GM12878 (cell line): ENCODE results near the gene RBPJL. TPM values are rescaled to one million over a fixed set of nuclear protein-coding genes. Genes with fewer than 3 reads are reported as not detected.

ENCODE experiments used
- ATAC-seq: fragments of 200-7000 bp; cut with Tn5 transposase; 3 replicates; pipeline ENCODE4 v1.9.1; 2020; ENCODE audit warnings: mild to moderate bottlenecking, moderate library complexity
- BruUV-seq: library from RNA; stranded (reverse); fragments of 400-500 nt; replicated peaks from 2 replicates; lab custom pipeline; 2021; lab: Mats Ljungman, UMichigan
- CTCF ChIA-PET: fragments of 300-600 bp; sonication (Branson Sonifier 250); formaldehyde crosslinking; extraction: SDS; loops from one replicate; lab custom pipeline; 2021; ENCODE audit warnings: inconsistent platforms; lab: Yijun Ruan, JAX
- POLR2A ChIA-PET: fragments of 350-600 bp; formaldehyde crosslinking; extraction: SDS; loops from one replicate; lab custom pipeline; 2021; ENCODE audit warnings: inconsistent platforms; lab: Charles Lee
- RAD21 ChIA-PET: fragments of 300-600 bp; sonication (Branson Sonifier 250); formaldehyde crosslinking; loops from one replicate; lab custom pipeline; 2023; ENCODE audit warnings: antibody characterized with exemption; ENCODE audit not compliant: unreplicated experiment; lab: Charles Lee
- SMC1A ChIA-PET: fragments of 300-600 bp; sonication (Branson Sonifier 250); formaldehyde crosslinking; loops from one replicate; lab custom pipeline; 2023; ENCODE audit not compliant: unreplicated experiment, uncharacterized antibody; lab: Charles Lee
- DNase-seq: peaks from one replicate; pipeline ENCODE4 v3.0.0-alpha.2; 2011; ENCODE audit warnings: low read depth, low spot score
- FAIRE-seq: peaks from 3 replicates; lab custom pipeline; 2011; peaks lifted over from hg19 to GRCh38; lab: Jason Lieb, UNC
- H2AFZ ChIP-seq: 2 replicates; pipeline ENCODE4 v1.6.0; 2011; ENCODE audit warnings: low read depth, low read length, control low read depth; ENCODE audit not compliant: control insufficient read depth
- H3K27ac ChIP-seq: 2 replicates; pipeline ENCODE4 v1.5.1; 2011; ENCODE audit warnings: control low read depth; ENCODE audit not compliant: control insufficient read depth, insufficient read depth
- H3K27me3 ChIP-seq, 2 experiments: replicated peaks in 1 of 2; 2 replicates each; pipeline versions ENCODE4 v1.6.0 to v1.6.1; 2011; ENCODE audit warnings: low read length in 1 of 2; ENCODE audit not compliant: control insufficient read depth in 2 of 2, insufficient read depth in 2 of 2
- H3K36me3 ChIP-seq, 2 experiments: 2 replicates each; pipeline ENCODE4 v1.5.1; 2011; ENCODE audit warnings: low read length in 1 of 2; ENCODE audit not compliant: control insufficient read depth in 2 of 2, insufficient read depth in 2 of 2
- H3K4me1 ChIP-seq: 2 replicates; pipeline ENCODE4 v1.6.1; 2011; ENCODE audit warnings: mild to moderate bottlenecking, low read length, moderate library complexity, mixed read lengths; ENCODE audit not compliant: control insufficient read depth, insufficient read depth
- H3K4me2 ChIP-seq: 2 replicates; pipeline ENCODE4 v1.6.0; 2011; ENCODE audit warnings: control low read depth; ENCODE audit not compliant: control insufficient read depth, insufficient read depth
- H3K4me3 ChIP-seq: fragments of 200-600 bp; sonication (generic); 2 replicates; pipeline ENCODE4 v1.5.1; 2016
- H3K79me2 ChIP-seq: 2 replicates; pipeline ENCODE4 v1.6.0; 2011; ENCODE audit warnings: low read length; ENCODE audit not compliant: control insufficient read depth, insufficient read depth
- H3K9ac ChIP-seq: 2 replicates; pipeline ENCODE4 v1.8.0; 2011; ENCODE audit warnings: low read length, control low read depth, mixed read lengths; ENCODE audit not compliant: control insufficient read depth, insufficient read depth
- H3K9me3 ChIP-seq: replicated peaks from 3 replicates; pipeline ENCODE4 v1.5.1; 2011; ENCODE audit warnings: mild to moderate bottlenecking, low read length; ENCODE audit not compliant: control insufficient read depth, insufficient read depth
- H4K20me1 ChIP-seq: 2 replicates; pipeline ENCODE4 v1.6.0; 2011; ENCODE audit not compliant: control insufficient read depth, insufficient read depth
- BCL3 ChIP-seq: IDR thresholded peaks from 2 replicates; pipeline ENCODE4 v1.6.1; 2011; ENCODE audit warnings: borderline replicate concordance, low read depth, mild to moderate bottlenecking, moderate library complexity, low read length; ENCODE audit not compliant: insufficient read depth, poor library complexity, severe bottlenecking
- BHLHE40 ChIP-seq, 2 experiments: fragments of 450-650 bp in 1 of 2; IDR thresholded peaks; 2 replicates each; pipeline ENCODE4 v1.6.1; 2011 to 2017; ENCODE audit warnings: low read depth in 2 of 2, borderline replicate concordance in 1 of 2, improper control_type of control experiment in 1 of 2, low read length in 1 of 2, mild to moderate bottlenecking in 1 of 2
- CEBPB ChIP-seq, 2 experiments: fragments of 150-350 bp in 1 of 2; IDR thresholded peaks; 2 replicates each; pipeline ENCODE4 v1.6.1; 2012 to 2014; ENCODE audit warnings: low read depth in 2 of 2, low read length in 2 of 2, borderline replicate concordance in 1 of 2, inconsistent platforms in 1 of 2
- CTCF ChIP-seq, 3 experiments: IDR thresholded peaks in 2 of 3; conservative IDR thresholded peaks in 1 of 3; 2 replicates each; pipeline ENCODE4 v1.5.1; 2011; ENCODE audit warnings: low read depth in 3 of 3, low read length in 3 of 3, mild to moderate bottlenecking in 3 of 3, control low read depth in 2 of 3, moderate library complexity in 2 of 3, inconsistent platforms in 1 of 3, mixed read lengths in 1 of 3; ENCODE audit not compliant: control insufficient read depth in 2 of 3, insufficient read depth in 1 of 3; ENCODE audit errors: extremely low read depth in 1 of 3
- E2F4 ChIP-seq: IDR thresholded peaks from 2 replicates; pipeline ENCODE4 v1.6.1; 2012; ENCODE audit warnings: low read depth, low read length, improper control_type of control experiment
- EGR1 ChIP-seq, 2 experiments: IDR thresholded peaks; 1 replicate in 1 of 2; 2 replicates in 1 of 2; pipeline ENCODE4 v1.6.1; 2011 to 2012; ENCODE audit warnings: low read depth in 2 of 2, low read length in 2 of 2, borderline replicate concordance in 1 of 2, mild to moderate bottlenecking in 1 of 2, moderate library complexity in 1 of 2
- ESRRA ChIP-seq: IDR thresholded peaks from 2 replicates; pipeline ENCODE4 v1.6.1; 2012; ENCODE audit warnings: mild to moderate bottlenecking, low read length, improper control_type of control experiment
- EZH2 ChIP-seq: IDR thresholded peaks from 2 replicates; pipeline ENCODE4 v1.6.1; 2012; ENCODE audit warnings: low read depth, mild to moderate bottlenecking, control low read depth, inconsistent platforms, low read length, borderline replicate concordance; ENCODE audit not compliant: control insufficient read depth
- KLF5 ChIP-seq: fragments of 450-650 bp; IDR thresholded peaks from 2 replicates; pipeline ENCODE4 v1.6.1; 2014; ENCODE audit warnings: mild to moderate bottlenecking; ENCODE audit not compliant: partially characterized antibody
- MYC ChIP-seq: IDR thresholded peaks from 2 replicates; pipeline ENCODE4 v1.6.1; 2011; ENCODE audit warnings: mild to moderate bottlenecking, low read length, moderate library complexity, inconsistent platforms; ENCODE audit not compliant: insufficient read depth, insufficient replicate concordance, insufficient read length, severe bottlenecking
- NFXL1 ChIP-seq: fragments of 450-650 bp; IDR thresholded peaks from 2 replicates; pipeline ENCODE4 v1.6.1; 2017; ENCODE audit warnings: antibody characterized with exemption, mild to moderate bottlenecking, borderline replicate concordance
- NR2C1 ChIP-seq: fragments of 450-650 bp; IDR thresholded peaks from 2 replicates; pipeline ENCODE4 v1.6.1; 2017; ENCODE audit warnings: antibody characterized with exemption, mild to moderate bottlenecking, moderate library complexity
- PAX5 ChIP-seq: IDR thresholded peaks from 2 replicates; pipeline ENCODE4 v1.6.1; 2011; ENCODE audit warnings: low read depth, low read length, borderline replicate concordance
- RAD21 ChIP-seq: IDR thresholded peaks from 2 replicates; pipeline ENCODE4 v1.6.1; 2011; ENCODE audit warnings: mild to moderate bottlenecking, low read depth, low read length, moderate library complexity; ENCODE audit not compliant: insufficient read depth
- SMC3 ChIP-seq: IDR thresholded peaks from 2 replicates; pipeline ENCODE4 v1.6.1; 2011; ENCODE audit warnings: low read length, improper control_type of control experiment, borderline replicate concordance
- SRF ChIP-seq, 2 experiments: IDR thresholded peaks; 2 replicates each; pipeline ENCODE4 v1.6.1; 2011; ENCODE audit warnings: low read depth in 2 of 2, low read length in 2 of 2, mild to moderate bottlenecking in 1 of 2, moderate library complexity in 1 of 2
- STAT1 ChIP-seq: fragments of 450-650 bp; conservative IDR thresholded peaks from 2 replicates; pipeline ENCODE4 v1.6.1; 2014; ENCODE audit warnings: antibody characterized with exemption, mild to moderate bottlenecking
- ZNF274 ChIP-seq: IDR thresholded peaks from one replicate; pipeline ENCODE4 v1.8.0; 2011; ENCODE audit not compliant: insufficient read length, insufficient read depth
- WGBS: methylation state at CpG from one replicate; pipeline ENCODE4 v1.1.6; 2016; ENCODE audit warnings: low lambda C conversion rate; ENCODE audit not compliant: insufficient replicate concordance, insufficient coverage; ENCODE audit errors: missing lambda C conversion rate; 5-methylcytosine and 5-hydroxymethylcytosine counted together
- in situ Hi-C: fragments of 300-500 bp; cut with MboI; formaldehyde crosslinking; loops from 9 replicates; pipeline ENCODE4 v1.14.3; 2018; ENCODE audit warnings: mixed read lengths
- intact Hi-C: fragments of 100-400 bp; cut with micrococcal nuclease; formaldehyde crosslinking; loops from one replicate; pipeline ENCODE4 v1.14.2; 2022; ENCODE audit not compliant: unreplicated experiment
- polyA plus RNA-seq, 11 experiments: library from polyadenylated mRNA; depleted of rRNA in 4 of 11; unstranded in 6 of 11; stranded (reverse) in 5 of 11; fragments of >200 nt; fragmentation: Nextera tagmentation in 4 of 11; fragmentation: Illumina TruSeq in 1 of 11; extraction: Ambion mirVana in 4 of 11; extraction: Trizol in 1 of 11; gene quantifications; 1 replicate in 1 of 11; 2 replicates in 10 of 11; pipeline versions ENCODE4 v1.2.1 to v1.2.3, GENCODE V29; 2011 to 2016; ENCODE audit warnings: inconsistent platforms in 2 of 11, missing spikeins in 2 of 11, low read depth in 1 of 11
- total RNA-seq, 4 experiments: library from RNA; depleted of rRNA in 3 of 4; stranded (reverse); fragments of >200 nt in 3 of 4; fragmentation: Illumina TruSeq in 1 of 4; extraction: Trizol in 1 of 4; gene quantifications; 2 replicates each; pipeline versions ENCODE4 v1.2.1 to v1.2.3, GENCODE V29; 2013 to 2021

RBPJL gene
- total and polyA plus RNA-seq, 10 of the 15 experiments (the other 5 are each of a cell fraction or from before 2014, with no cell fraction given): 0.18 TPM; not detected in 9

- no peak overlapping the region for H3K27ac ChIP-seq
- no peaks in the 10 kb centered on the region for H4K20me1 ChIP-seq
- peaks cover 6 to 8% of the 10 kb centered on the region in 2 experiments; a peak in 3 of 4 replicates for H3K27me3 ChIP-seq
- POLR2A ChIA-PET: no interaction called here
- CTCF ChIA-PET: interaction anchor here (0.6 to 11.2 kb wide), 14 partner anchors 10 to 316 kb away, joined by 3 to 121 read pairs (median 4); partner anchors contain the start of gene SYS1
- DNase-seq: no peak
- intact Hi-C loops (no loop called here), in situ Hi-C loops (no loop called here)
- no peak overlapping the region for H3K4me2 ChIP-seq
- no peaks in the 10 kb centered on the region for H3K9me3 ChIP-seq
- H3K36me3 ChIP-seq: no peaks in the 10 kb centered on the region
- SMC1A ChIA-PET: interaction anchor here (0.9 to 1.2 kb wide), 3 partner anchors 10 to 125 kb away, joined by 3 to 4 read pairs (median 3); no protein-coding TSS in a partner anchor
- ATAC-seq: peak; percentile 93
- no peaks in the 10 kb centered on the region for H3K4me1 ChIP-seq
- H3K79me2 ChIP-seq: no peaks in the 10 kb centered on the region
- no peak overlapping the region for H2AFZ ChIP-seq
- RAD21 ChIA-PET: interaction anchor here (0.8 to 1.0 kb wide), 2 partner anchors 125 to 172 kb away, joined by 3 to 5 read pairs; no protein-coding TSS in a partner anchor
- WGBS: 21% methylated on average over 42 of the region's 45 CpGs
- BruUV-seq: no TSS peak
- no peak overlapping the region for H3K9ac ChIP-seq
- FAIRE-seq: peak; percentile 35
- no peak overlapping the region for H3K4me3 ChIP-seq
- TF ChIP-seq PAX5 (no peak), BCL3 (no peak), ZNF274 (no peak), NR2C1 (no peak), E2F4 (no peak), CTCF (IDR thresholded peaks at IDR 0.05 in 2 of 3, conservative IDR thresholded peaks at IDR 0.05 in 1 of 3; ENCODE audit: control insufficient read depth in 2 of 3, extremely low read depth in 1 of 3, insufficient read depth in 1 of 3, low read depth in 3 of 3, low read length in 3 of 3) (peak; percentile 78 to 85 (median 84)), BHLHE40 (IDR thresholded peaks at IDR 0.05; ENCODE audit: borderline replicate concordance in 1 of 2, low read depth in 2 of 2, low read length in 1 of 2) (peak in 1 of 2 experiments; percentile 26; a peak in 1 of 4 replicates), EGR1 (IDR thresholded peaks at IDR 0.05; ENCODE audit: borderline replicate concordance in 1 of 2, low read depth in 2 of 2, low read length in 2 of 2) (no peak), EZH2 (no peak), MYC (no peak), KLF5 (no peak), RAD21 (peak; percentile 44), CEBPB (IDR thresholded peaks at IDR 0.05; ENCODE audit: borderline replicate concordance in 1 of 2, low read depth in 2 of 2, low read length in 2 of 2) (no peak), STAT1 (no peak), NFXL1 (peak; percentile 91), SMC3 (peak; percentile 45; the same call in 1 of the 2 replicates), ESRRA (no peak), SRF (IDR thresholded peaks at IDR 0.05; ENCODE audit: low read depth in 2 of 2, low read length in 2 of 2) (no peak)
These were observed 5.1 kb downstream of the RBPJL start for GRCh38 chr20:45311589-45312211.
